CD8-positive, alpha-beta memory T cell (primary cell): Measurements from ENCODE around the gene LRBA. TPM values are rescaled to one million over a fixed set of nuclear protein-coding genes. Genes with fewer than 3 reads are reported as not detected.

Experiments used
- CTCF ChIA-PET: fragments of 350-600 bp; sonication (Branson Sonifier 250); formaldehyde crosslinking; loops from one replicate; lab custom pipeline; 2021; ENCODE audit warnings: antibody characterized with exemption; lab: Charles Lee
- POLR2A ChIA-PET: fragments of 350-600 bp; sonication (Branson Sonifier 250); formaldehyde crosslinking; loops from one replicate; lab custom pipeline; 2021; ENCODE audit warnings: antibody characterized with exemption; lab: Charles Lee
- DNase-seq, 5 donors: peaks; one replicate each; pipeline versions ENCODE4 v3.0.0 to v3.0.0-alpha.2; 2020 to 2022; ENCODE audit warnings: mixed read lengths in 1 of 5
- H3K27ac ChIP-seq: one replicate; pipeline ENCODE4 v1.7.0; 2013; ENCODE audit warnings: low read depth, mild to moderate bottlenecking, low read length, moderate library complexity
- H3K27me3 ChIP-seq: 2 replicates; pipeline ENCODE4 v1.7.0; 2013; ENCODE audit warnings: low read length, mild to moderate bottlenecking; ENCODE audit not compliant: insufficient read depth, poor library complexity, severe bottlenecking
- H3K36me3 ChIP-seq: 2 replicates; pipeline ENCODE4 v1.7.0; 2013; ENCODE audit warnings: mild to moderate bottlenecking, low read length, moderate library complexity; ENCODE audit not compliant: insufficient read depth
- H3K4me1 ChIP-seq: 2 replicates; pipeline ENCODE4 v1.7.0; 2013; ENCODE audit warnings: mild to moderate bottlenecking, low read length, moderate library complexity; ENCODE audit not compliant: insufficient read depth
- H3K4me3 ChIP-seq: 2 replicates; pipeline ENCODE4 v1.7.0; 2013; ENCODE audit warnings: mild to moderate bottlenecking, low read length
- H3K9me3 ChIP-seq: 2 replicates; pipeline ENCODE4 v1.7.0; 2013; ENCODE audit warnings: mild to moderate bottlenecking, low read length
- H3K27ac Mint-ChIP-seq, 8 donors: one replicate each; pipeline ENCODE4 v1.8.0; 2020 to 2021; ENCODE audit warnings: mixed read lengths in 8 of 8, mild to moderate bottlenecking in 6 of 8, inconsistent platforms in 3 of 8, moderate library complexity in 3 of 8
- H3K27me3 Mint-ChIP-seq, 2 donors: one replicate each; pipeline ENCODE4 v1.8.0; 2020 to 2021; ENCODE audit warnings: mixed read lengths in 2 of 2, mild to moderate bottlenecking in 1 of 2, moderate library complexity in 1 of 2
- H3K36me3 Mint-ChIP-seq, 3 donors: one replicate each; pipeline ENCODE4 v1.8.0; 2020 to 2021; ENCODE audit warnings: mixed read lengths in 3 of 3, inconsistent platforms in 1 of 3, mild to moderate bottlenecking in 1 of 3
- H3K4me1 Mint-ChIP-seq, 3 donors: one replicate each; pipeline ENCODE4 v1.8.0; 2020 to 2021; ENCODE audit warnings: mixed read lengths in 3 of 3, inconsistent platforms in 1 of 3, mild to moderate bottlenecking in 1 of 3
- H3K4me3 Mint-ChIP-seq, 7 donors: one replicate each; pipeline ENCODE4 v1.8.0; 2020 to 2021; ENCODE audit warnings: mixed read lengths in 7 of 7, mild to moderate bottlenecking in 6 of 7, moderate library complexity in 4 of 7, inconsistent platforms in 2 of 7
- H3K9me3 Mint-ChIP-seq, 5 donors: one replicate each; pipeline ENCODE4 v1.8.0; 2020 to 2022; ENCODE audit warnings: mixed read lengths in 5 of 5, mild to moderate bottlenecking in 3 of 5, moderate library complexity in 2 of 5, inconsistent platforms in 1 of 5
- polyA plus RNA-seq: library from polyadenylated mRNA; unstranded; fragments of 300-500 nt; fragmentation: Illumina TruSeq; gene quantifications from one replicate; pipeline ENCODE4 v1.2.3, GENCODE V29; 2021
- total RNA-seq, 2 experiments: library from RNA; stranded (reverse); gene quantifications; one replicate each; pipeline ENCODE4 v1.2.3, GENCODE V29; 2021

The LRBA gene
- total and polyA plus RNA-seq, 3 experiments from 2014 or later = 25.9 to 61.9 (median 56.4) TPM

GRCh38 chr4:150822407-150822806 lies 192.7 kb downstream of the LRBA start:
- DNase-seq = no peak
- Mint-ChIP-seq H3K4me3 (no peak overlapping the region), H3K27ac (no peak overlapping the region), H3K4me1 (peaks cover 39 to 76% (median 71%) of the 10 kb centered on the region in 3 donors), H3K36me3 (peaks cover 12 to 34% (median 14%) of the 10 kb centered on the region in 3 donors), H3K9me3 (no peaks in the 10 kb centered on the region), H3K27me3 (no peaks in the 10 kb centered on the region)
- Histone ChIP-seq H3K27me3 (no peaks in the 10 kb centered on the region), H3K27ac (no peak overlapping the region), H3K4me1 (no peaks in the 10 kb centered on the region), H3K4me3 (no peak overlapping the region), H3K36me3 (no peaks in the 10 kb centered on the region), H3K9me3 (no peaks in the 10 kb centered on the region)
- CTCF ChIA-PET = no interaction called here
- POLR2A ChIA-PET = no interaction called here

GRCh38 chr4:150821641-150822040 lies 193.4 kb downstream of the LRBA start:
- H3K27me3 Mint-ChIP-seq = no peaks in the 10 kb centered on the region

GRCh38 chr4:150820409-150820808 lies 194.7 kb downstream of the LRBA start:
- no peaks in the 10 kb centered on the region for H3K27me3 ChIP-seq
- H3K36me3 ChIP-seq = peaks cover 8% of the 10 kb centered on the region
- Mint-ChIP-seq H3K36me3 (peaks cover 12 to 37% (median 16%) of the 10 kb centered on the region in 3 donors), H3K4me1 (peaks cover 25 to 61% (median 51%) of the 10 kb centered on the region in 3 donors), H3K27me3 (no peaks in the 10 kb centered on the region), H3K9me3 (no peaks in the 10 kb centered on the region), H3K4me3 (no peak overlapping the region), H3K27ac (peak overlapping the region in 1 of 8 donors; percentile 43)
- no peak overlapping the region for H3K27ac ChIP-seq
- CTCF ChIA-PET = interaction anchor here (3.6 kb wide), 1 partner anchor 8 kb away, joined by 15 read pairs; no protein-coding TSS in a partner anchor
- POLR2A ChIA-PET = no interaction called here
- no peak for DNase-seq
- H3K4me3 ChIP-seq = no peak overlapping the region
- H3K4me1 ChIP-seq = no peaks in the 10 kb centered on the region
- H3K9me3 ChIP-seq = no peaks in the 10 kb centered on the region

More at GRCh38 chr4:150821641-150822040, 193.4 kb downstream of the LRBA start:
- H3K4me1 ChIP-seq = no peaks in the 10 kb centered on the region
- H3K4me3 Mint-ChIP-seq = no peak overlapping the region
- ChIA-PET POLR2A (no interaction called here), CTCF (interaction anchor here (0.6 kb wide), 1 partner anchor 57 kb away, joined by 3 read pairs; no protein-coding TSS in a partner anchor)
- no peak for DNase-seq
- no peaks in the 10 kb centered on the region for H3K9me3 ChIP-seq
- H3K36me3 ChIP-seq = peaks cover 5% of the 10 kb centered on the region
- H3K27ac Mint-ChIP-seq = peak overlapping the region in 2 of 8 donors; percentile 42 to 74
- H3K36me3 Mint-ChIP-seq = peaks cover 14 to 35% (median 19%) of the 10 kb centered on the region in 3 donors
- peaks cover 31 to 71% (median 63%) of the 10 kb centered on the region in 3 donors for H3K4me1 Mint-ChIP-seq
- H3K27me3 ChIP-seq = no peaks in the 10 kb centered on the region
- no peaks in the 10 kb centered on the region for H3K9me3 Mint-ChIP-seq
- H3K4me3 ChIP-seq = no peak overlapping the region
- H3K27ac ChIP-seq = no peak overlapping the region

GRCh38 chr4:150818661-150819060 lies 196.4 kb downstream of the LRBA start:
- peaks cover 5 to 29% (median 9%) of the 10 kb centered on the region in 3 donors for H3K36me3 Mint-ChIP-seq
- H3K9me3 Mint-ChIP-seq = no peaks in the 10 kb centered on the region
- H3K27ac Mint-ChIP-seq = peak overlapping the region in 2 of 8 donors; percentile 33
- ChIA-PET CTCF (interaction anchor here (3.6 kb wide), 1 partner anchor 10 kb away, joined by 15 read pairs; no protein-coding TSS in a partner anchor), POLR2A (no interaction called here)
- Histone ChIP-seq H3K36me3 (peaks cover 8% of the 10 kb centered on the region), H3K4me1 (no peaks in the 10 kb centered on the region), H3K9me3 (no peaks in the 10 kb centered on the region), H3K27me3 (no peaks in the 10 kb centered on the region), H3K27ac (no peak overlapping the region), H3K4me3 (no peak overlapping the region)
- H3K27me3 Mint-ChIP-seq = no peaks in the 10 kb centered on the region
- peaks cover 13 to 48% (median 33%) of the 10 kb centered on the region in 3 donors for H3K4me1 Mint-ChIP-seq
- no peak overlapping the region for H3K4me3 Mint-ChIP-seq
- no peak for DNase-seq

- H3K27me3 Mint-ChIP-seq = no peaks in the 10 kb centered on the region
- peaks cover 13 to 42% (median 26%) of the 10 kb centered on the region in 3 donors for H3K4me1 Mint-ChIP-seq
- peaks cover 8% of the 10 kb centered on the region for H3K36me3 ChIP-seq
- ChIA-PET CTCF (interaction anchor here (3.6 kb wide), 1 partner anchor 10 kb away, joined by 15 read pairs; no protein-coding TSS in a partner anchor), POLR2A (interaction anchor here (0.6 kb wide), 1 partner anchor 10 kb away, joined by 3 read pairs; no protein-coding TSS in a partner anchor)
- DNase-seq = no peak
- H3K9me3 Mint-ChIP-seq = no peaks in the 10 kb centered on the region
- no peaks in the 10 kb centered on the region for H3K9me3 ChIP-seq
- no peak overlapping the region for H3K4me3 Mint-ChIP-seq
- H3K27ac ChIP-seq = no peak overlapping the region
- H3K4me3 ChIP-seq = no peak overlapping the region
- H3K36me3 Mint-ChIP-seq = peaks cover 5 to 27% (median 9%) of the 10 kb centered on the region in 3 donors
- H3K4me1 ChIP-seq = no peaks in the 10 kb centered on the region
- H3K27ac Mint-ChIP-seq = no peak overlapping the region
- no peaks in the 10 kb centered on the region for H3K27me3 ChIP-seq
Observed at GRCh38 chr4:150817804-150818528, 197.1 kb downstream of the LRBA start.

- H3K4me1 ChIP-seq = no peaks in the 10 kb centered on the region
- peaks cover 5 to 30% (median 9%) of the 10 kb centered on the region in 3 donors for H3K36me3 Mint-ChIP-seq
- peaks cover 13 to 41% (median 24%) of the 10 kb centered on the region in 3 donors for H3K4me1 Mint-ChIP-seq
- H3K9me3 Mint-ChIP-seq = no peaks in the 10 kb centered on the region
- H3K27ac Mint-ChIP-seq = no peak overlapping the region
- DNase-seq = no peak
- H3K4me3 ChIP-seq = no peak overlapping the region
- CTCF ChIA-PET = interaction anchor here (3.6 kb wide), 1 partner anchor 11 kb away, joined by 15 read pairs; no protein-coding TSS in a partner anchor
- H3K4me3 Mint-ChIP-seq = no peak overlapping the region
- POLR2A ChIA-PET = no interaction called here
- H3K27me3 Mint-ChIP-seq = no peaks in the 10 kb centered on the region
- H3K27ac ChIP-seq = no peak overlapping the region
- no peaks in the 10 kb centered on the region for H3K9me3 ChIP-seq
- no peaks in the 10 kb centered on the region for H3K27me3 ChIP-seq
- H3K36me3 ChIP-seq = peaks cover 13% of the 10 kb centered on the region
Observed at GRCh38 chr4:150817017-150817416, 198.1 kb downstream of the LRBA start.

GRCh38 chr4:150816491-150816890 lies 198.6 kb downstream of the LRBA start:
- H3K27ac ChIP-seq = no peak overlapping the region
- H3K4me1 Mint-ChIP-seq = peaks cover 11 to 36% (median 19%) of the 10 kb centered on the region in 3 donors
- no peaks in the 10 kb centered on the region for H3K9me3 Mint-ChIP-seq
- ChIA-PET POLR2A (no interaction called here), CTCF (no interaction called here)
- no peak overlapping the region for H3K4me3 ChIP-seq
- DNase-seq = no peak
- H3K9me3 ChIP-seq = no peaks in the 10 kb centered on the region
- no peak overlapping the region for H3K4me3 Mint-ChIP-seq
- peaks cover 5 to 31% (median 9%) of the 10 kb centered on the region in 3 donors for H3K36me3 Mint-ChIP-seq
- peak overlapping the region in 1 of 8 donors; percentile 17 for H3K27ac Mint-ChIP-seq
- no peaks in the 10 kb centered on the region for H3K4me1 ChIP-seq
- no peaks in the 10 kb centered on the region for H3K27me3 ChIP-seq
- peaks cover 14% of the 10 kb centered on the region for H3K36me3 ChIP-seq
- no peaks in the 10 kb centered on the region for H3K27me3 Mint-ChIP-seq

GRCh38 chr4:150814873-150815272 lies 200.2 kb downstream of the LRBA start:
- POLR2A ChIA-PET = no interaction called here

More at GRCh38 chr4:150814873-150815272, 200.2 kb downstream of the LRBA start:
- Mint-ChIP-seq H3K9me3 (no peaks in the 10 kb centered on the region), H3K36me3 (peaks cover 5 to 39% (median 12%) of the 10 kb centered on the region in 3 donors), H3K27me3 (no peaks in the 10 kb centered on the region), H3K27ac (no peak overlapping the region), H3K4me3 (no peak overlapping the region), H3K4me1 (peaks cover 12 to 33% (median 18%) of the 10 kb centered on the region in 3 donors)
- Histone ChIP-seq H3K4me1 (no peaks in the 10 kb centered on the region), H3K36me3 (peaks cover 14% of the 10 kb centered on the region), H3K9me3 (no peaks in the 10 kb centered on the region), H3K27ac (no peak overlapping the region), H3K4me3 (no peak overlapping the region), H3K27me3 (no peaks in the 10 kb centered on the region)
- CTCF ChIA-PET = interaction anchor here (2.3 kb wide), 1 partner anchor 13 kb away, joined by 6 read pairs; no protein-coding TSS in a partner anchor
- no peak for DNase-seq
